BLaER1 (cell line): ENCODE measurements around the gene LIN37.
A peak's percentile ranks its signal among the peaks of the same experiment; 100 is the strongest.

ENCODE experiments used
- H3K27ac ChIP-seq: shearing (Covaris generic); formaldehyde crosslinking; 2 replicates; pipeline ENCODE4 v1.8.1; 2022
- H3K27me3 ChIP-seq: shearing (Covaris generic); formaldehyde crosslinking; 2 replicates; pipeline ENCODE4 v1.8.1; 2022
- H3K36me3 ChIP-seq: shearing (Covaris generic); formaldehyde crosslinking; 2 replicates; pipeline ENCODE4 v1.8.1; 2022
- H3K4me1 ChIP-seq: shearing (Covaris generic); formaldehyde crosslinking; 2 replicates; pipeline ENCODE4 v1.8.1; 2022
- H3K4me2 ChIP-seq: shearing (Covaris generic); formaldehyde crosslinking; 2 replicates; pipeline ENCODE4 v1.8.1; 2022
- H3K4me3 ChIP-seq: shearing (Covaris generic); formaldehyde crosslinking; 2 replicates; pipeline ENCODE4 v1.8.1; 2022
- H3K9ac ChIP-seq: shearing (Covaris generic); formaldehyde crosslinking; 2 replicates; pipeline ENCODE4 v1.8.1; 2022
- H3K9me3 ChIP-seq: shearing (Covaris generic); formaldehyde crosslinking; 2 replicates; pipeline ENCODE4 v1.8.1; 2022
- H4K20me1 ChIP-seq: shearing (Covaris generic); formaldehyde crosslinking; 2 replicates; pipeline ENCODE4 v1.8.1; 2022
- Cebpa-rat ChIP-seq: shearing (Covaris generic); IDR thresholded peaks from 2 replicates; pipeline ENCODE4 v1.8.1; 2022

Gene LIN37

DNA sequence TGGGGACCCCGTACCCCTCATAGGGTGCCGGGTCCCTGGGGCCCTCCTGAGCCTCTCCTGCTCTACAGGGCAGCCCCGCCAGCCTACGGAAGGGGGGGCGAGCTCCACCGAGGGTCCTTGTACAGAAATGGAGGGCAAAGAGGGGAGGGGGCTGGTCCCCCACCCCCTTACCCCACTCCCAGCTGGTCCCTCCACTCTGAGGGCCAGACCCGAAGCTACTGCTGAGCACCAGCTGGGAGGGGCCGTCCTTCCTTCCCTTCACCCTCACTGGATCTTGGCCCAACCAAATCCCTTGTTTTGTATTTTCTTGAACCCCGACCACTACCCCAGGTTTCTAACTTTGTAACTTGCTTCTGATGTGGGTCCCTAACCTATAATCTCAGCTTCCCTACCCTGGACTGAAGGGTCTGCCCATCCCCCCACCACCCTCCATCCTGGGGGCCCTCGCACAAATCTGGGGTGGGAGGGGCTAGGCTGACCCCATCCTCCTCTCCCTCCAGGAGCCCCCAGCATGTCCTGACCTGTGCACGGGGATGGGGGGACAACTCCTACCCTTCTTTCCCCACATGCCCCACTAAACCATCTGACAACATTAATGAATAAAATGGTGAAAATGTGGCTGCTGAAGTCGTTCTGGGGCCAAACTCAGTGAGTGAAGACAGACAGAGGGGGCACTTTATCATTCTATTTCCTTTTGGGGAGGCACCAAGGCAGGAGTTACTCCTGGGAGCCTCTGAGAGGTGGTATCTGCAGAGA is 40.0 kb downstream of the LIN37 start:
- Histone ChIP-seq H3K9me3 (no peaks in the 10 kb centered on the region), H3K9ac (no peak overlapping the region), H3K4me2 (no peak overlapping the region), H3K4me3 (no peak overlapping the region), H3K4me1 (peaks cover 40% of the 10 kb centered on the region), H3K27me3 (no peaks in the 10 kb centered on the region), H3K27ac (peak overlapping the region; percentile 30; the same call in 1 of the 2 replicates), H4K20me1 (peaks cover 9% of the 10 kb centered on the region; the same call in 1 of the 2 replicates), H3K36me3 (peaks cover 50% of the 10 kb centered on the region)
- no peak for TF ChIP-seq Cebpa-rat

GRCh38 chr19:35789195-35789977 is 41.0 kb downstream of the LIN37 start:
- no peak overlapping the region; the same call in 1 of the 2 replicates for H3K9ac ChIP-seq
- peaks cover 45% of the 10 kb centered on the region for H3K4me1 ChIP-seq
- no peak for TF ChIP-seq Cebpa-rat
- peaks cover 45% of the 10 kb centered on the region for H3K36me3 ChIP-seq
- no peak overlapping the region for H3K4me2 ChIP-seq
- H3K27ac ChIP-seq, result peak overlapping the region; percentile 30; the same call in 1 of the 2 replicates
- peaks cover 9% of the 10 kb centered on the region; the same call in 1 of the 2 replicates for H4K20me1 ChIP-seq
- no peaks in the 10 kb centered on the region for H3K27me3 ChIP-seq
- H3K4me3 ChIP-seq, result no peak overlapping the region
- H3K9me3 ChIP-seq, result no peaks in the 10 kb centered on the region

GRCh38 chr19:35789978-35790944 is 41.9 kb downstream of the LIN37 start:
- no peak overlapping the region for H3K4me3 ChIP-seq
- H3K4me1 ChIP-seq, result peaks cover 45% of the 10 kb centered on the region
- no peak overlapping the region for H3K9ac ChIP-seq
- H3K36me3 ChIP-seq, result peaks cover 38% of the 10 kb centered on the region
- no peaks in the 10 kb centered on the region for H3K27me3 ChIP-seq
- no peaks in the 10 kb centered on the region for H3K9me3 ChIP-seq
- peaks cover 9% of the 10 kb centered on the region; the same call in 1 of the 2 replicates for H4K20me1 ChIP-seq
- TF ChIP-seq Cebpa-rat, result no peak
- peak overlapping the region; percentile 35; the same call in 1 of the 2 replicates for H3K27ac ChIP-seq
- H3K4me2 ChIP-seq, result peak overlapping the region; percentile 76

GRCh38 chr19:35790981-35791813 is 42.8 kb downstream of the LIN37 start:
- Histone ChIP-seq H3K27me3 (no peaks in the 10 kb centered on the region), H3K4me3 (no peak overlapping the region), H3K9ac (no peak overlapping the region), H3K4me2 (peak overlapping the region; percentile 76), H3K9me3 (no peaks in the 10 kb centered on the region), H3K36me3 (peaks cover 29% of the 10 kb centered on the region), H3K4me1 (peaks cover 45% of the 10 kb centered on the region), H4K20me1 (peaks cover 9% of the 10 kb centered on the region; the same call in 1 of the 2 replicates), H3K27ac (peak overlapping the region; percentile 35)
- no peak for TF ChIP-seq Cebpa-rat

DNA sequence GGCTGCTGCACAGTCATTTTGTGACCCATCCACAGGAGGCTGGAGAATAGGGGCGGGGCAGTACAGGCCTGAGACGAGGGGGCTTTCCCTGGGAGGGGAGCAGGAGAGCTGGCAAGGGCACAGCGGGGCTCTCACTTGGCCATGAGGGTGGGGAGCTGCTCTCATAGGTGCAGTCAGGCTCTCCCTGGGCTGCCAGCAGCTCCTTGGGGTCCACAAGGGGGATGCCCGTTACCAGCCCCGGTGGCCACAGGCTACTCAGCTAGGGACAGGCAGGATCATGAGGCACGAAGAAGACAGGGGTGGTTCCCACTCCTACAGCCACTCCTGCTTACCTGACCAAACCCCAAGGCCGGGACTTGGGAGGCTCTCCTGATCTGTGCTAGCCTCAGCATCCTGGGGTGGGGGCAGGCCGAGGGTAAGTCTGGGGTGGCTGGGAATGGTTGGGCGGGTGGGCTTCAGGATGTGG is 43.5 kb downstream of the LIN37 start:
- H3K36me3 ChIP-seq, result peaks cover 23% of the 10 kb centered on the region
- peaks cover 50% of the 10 kb centered on the region for H3K4me1 ChIP-seq
- H4K20me1 ChIP-seq, result peaks cover 9% of the 10 kb centered on the region; the same call in 1 of the 2 replicates
- H3K27me3 ChIP-seq, result no peaks in the 10 kb centered on the region; the same call in 1 of the 2 replicates
- no peak for TF ChIP-seq Cebpa-rat
- peak overlapping the region; percentile 76; the same call in 1 of the 2 replicates for H3K4me2 ChIP-seq
- H3K27ac ChIP-seq, result no peak overlapping the region
- H3K9me3 ChIP-seq, result no peaks in the 10 kb centered on the region
- H3K4me3 ChIP-seq, result no peak overlapping the region
- H3K9ac ChIP-seq, result no peak overlapping the region

DNA sequence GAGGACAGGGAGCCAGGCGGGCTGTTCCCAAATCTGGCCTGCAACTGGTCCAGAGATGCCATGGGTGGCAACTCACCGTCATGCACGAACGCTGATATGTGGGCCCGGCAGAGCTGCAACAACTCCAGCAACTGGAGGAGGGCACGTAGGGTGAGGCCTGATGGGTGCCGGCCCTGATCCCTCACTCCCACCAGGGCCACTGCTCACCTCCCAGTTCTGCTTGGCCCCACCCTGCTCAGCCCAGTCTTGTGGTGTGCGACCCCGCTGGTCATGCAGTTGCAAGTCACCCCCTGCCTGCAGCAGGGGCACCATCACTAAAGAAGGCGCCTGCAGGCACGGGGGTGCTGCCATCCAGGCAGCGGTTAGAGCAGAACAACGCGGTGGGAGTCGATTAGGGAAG is 43.9 kb downstream of the LIN37 start:
- Histone ChIP-seq H3K4me3 (no peak overlapping the region), H3K36me3 (peaks cover 18% of the 10 kb centered on the region)

DNA sequence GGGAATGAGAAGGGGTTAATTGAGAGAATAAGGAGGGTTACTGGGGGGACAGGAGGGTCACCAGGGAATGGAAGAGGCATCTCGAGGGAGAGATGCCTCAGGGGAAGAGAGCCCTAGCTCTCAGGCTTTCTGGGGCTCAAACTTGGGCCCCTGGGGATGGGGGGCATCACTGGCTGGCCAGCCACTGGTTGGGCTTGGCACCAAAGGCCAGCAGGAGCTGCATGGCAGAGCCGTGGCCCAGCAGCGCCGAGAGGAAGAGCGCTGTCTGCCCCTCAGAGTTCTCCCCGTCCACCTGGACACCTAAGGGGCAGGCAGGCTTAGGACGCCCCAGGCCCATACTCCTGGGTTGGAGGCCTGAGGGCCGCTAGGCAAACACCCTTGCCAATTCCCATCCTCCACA is 44.5 kb downstream of the LIN37 start:
- Histone ChIP-seq H3K4me3 (0 out of 2 replicates have a peak overlapping the region, but pooled peaks have one; percentile 4), H3K4me2 (peak overlapping the region; percentile 76), H3K9ac (0 out of 2 replicates have a peak overlapping the region, but pooled peaks have one; percentile 8), H3K27me3 (no peaks in the 10 kb centered on the region; the same call in 1 of the 2 replicates), H3K36me3 (peaks cover 13% of the 10 kb centered on the region; the same call in 1 of the 2 replicates), H3K4me1 (peaks cover 56% of the 10 kb centered on the region), H4K20me1 (peaks cover 9% of the 10 kb centered on the region; the same call in 1 of the 2 replicates), H3K27ac (peak overlapping the region; percentile 40), H3K9me3 (no peaks in the 10 kb centered on the region)
- no peak for TF ChIP-seq Cebpa-rat

More for the DNA sequence above, 43.9 kb downstream of the LIN37 start:
- Histone ChIP-seq H3K9me3 (no peaks in the 10 kb centered on the region), H3K9ac (no peak overlapping the region), H3K4me1 (peaks cover 55% of the 10 kb centered on the region), H4K20me1 (peaks cover 9% of the 10 kb centered on the region; the same call in 1 of the 2 replicates), H3K27me3 (no peaks in the 10 kb centered on the region; the same call in 1 of the 2 replicates), H3K4me2 (peak overlapping the region; percentile 76), H3K27ac (no peak overlapping the region)
- no peak for TF ChIP-seq Cebpa-rat
